Measurements from ENCODE around the gene UBQLN4. TPM values are rescaled to one million over a fixed set of nuclear protein-coding genes. Genes with fewer than 3 reads are reported as not detected.

The UBQLN4 gene
- total RNA-seq, 1 donor = 13.0 TPM

- Histone ChIP-seq H3K4me3 (ENCODE audit: insufficient read depth, low read length) (peak overlapping the region; percentile 13), H3K9me3 (ENCODE audit: low read depth, low read length) (no peaks in the 10 kb centered on the region), H3K4me2 (ENCODE audit: insufficient read depth, low read length) (no peak overlapping the region), H3K79me2 (ENCODE audit: insufficient read depth, low read length) (no peaks in the 10 kb centered on the region), H3K4me1 (ENCODE audit: insufficient read depth, low read length) (peaks cover 9% of the 10 kb centered on the region), H4K20me1 (ENCODE audit: insufficient read depth, low read length) (no peaks in the 10 kb centered on the region), H3K36me3 (ENCODE audit: insufficient read depth, low read length) (no peaks in the 10 kb centered on the region), H3K27me3 (ENCODE audit: insufficient read depth, low read length) (peaks cover 4% of the 10 kb centered on the region), H3K27ac (ENCODE audit: low read depth, low read length) (no peak overlapping the region), H2AFZ (ENCODE audit: low read length) (no peak overlapping the region)
- no peak for TF ChIP-seq CTCF (IDR thresholded peaks at IDR 0.05; ENCODE audit: extremely low read depth, low read depth, low read length)
- DNase-seq (ENCODE audit: insufficient read length, low spot score, missing footprints) = peak; percentile 72
Observed at GRCh38 chr1:156076609-156077429, 23.2 kb upstream of the UBQLN4 start.

GRCh38 chr1:156075775-156076204 is 22.2 kb upstream of the UBQLN4 start:
- Histone ChIP-seq H3K27me3 (ENCODE audit: insufficient read depth, low read length) (no peaks in the 10 kb centered on the region), H3K79me2 (ENCODE audit: insufficient read depth, low read length) (no peaks in the 10 kb centered on the region), H4K20me1 (ENCODE audit: insufficient read depth, low read length) (no peaks in the 10 kb centered on the region), H3K9me3 (ENCODE audit: low read depth, low read length) (no peaks in the 10 kb centered on the region), H3K27ac (ENCODE audit: low read depth, low read length) (no peak overlapping the region), H3K4me2 (ENCODE audit: insufficient read depth, low read length) (no peak overlapping the region), H2AFZ (ENCODE audit: low read length) (no peak overlapping the region), H3K4me1 (ENCODE audit: insufficient read depth, low read length) (peaks cover 2% of the 10 kb centered on the region), H3K36me3 (ENCODE audit: insufficient read depth, low read length) (no peaks in the 10 kb centered on the region), H3K4me3 (ENCODE audit: insufficient read depth, low read length) (no peak overlapping the region)
- TF ChIP-seq CTCF (IDR thresholded peaks at IDR 0.05; ENCODE audit: extremely low read depth, low read depth, low read length) = no peak
- peak; percentile 56 for DNase-seq (ENCODE audit: insufficient read length, low spot score, missing footprints)

GRCh38 chr1:156075162-156075561 is 21.6 kb upstream of the UBQLN4 start:
- DNase-seq (ENCODE audit: insufficient read length, low spot score, missing footprints) = peak; percentile 88
- Histone ChIP-seq H3K27ac (ENCODE audit: low read depth, low read length) (no peak overlapping the region), H3K4me2 (ENCODE audit: insufficient read depth, low read length) (no peak overlapping the region), H3K4me1 (ENCODE audit: insufficient read depth, low read length) (no peaks in the 10 kb centered on the region), H3K4me3 (ENCODE audit: insufficient read depth, low read length) (no peak overlapping the region), H3K79me2 (ENCODE audit: insufficient read depth, low read length) (no peaks in the 10 kb centered on the region), H3K9me3 (ENCODE audit: low read depth, low read length) (no peaks in the 10 kb centered on the region), H3K36me3 (ENCODE audit: insufficient read depth, low read length) (no peaks in the 10 kb centered on the region), H3K27me3 (ENCODE audit: insufficient read depth, low read length) (no peaks in the 10 kb centered on the region), H2AFZ (ENCODE audit: low read length) (no peak overlapping the region), H4K20me1 (ENCODE audit: insufficient read depth, low read length) (no peaks in the 10 kb centered on the region)
- no peak for TF ChIP-seq CTCF (IDR thresholded peaks at IDR 0.05; ENCODE audit: extremely low read depth, low read depth, low read length)

GRCh38 chr1:156074661-156075060 is 21.1 kb upstream of the UBQLN4 start:
- H3K4me1 ChIP-seq (ENCODE audit: insufficient read depth, low read length) = no peaks in the 10 kb centered on the region
- H3K79me2 ChIP-seq (ENCODE audit: insufficient read depth, low read length) = no peaks in the 10 kb centered on the region
- no peaks in the 10 kb centered on the region for H3K36me3 ChIP-seq (ENCODE audit: insufficient read depth, low read length)
- H3K4me3 ChIP-seq (ENCODE audit: insufficient read depth, low read length) = no peak overlapping the region
- H4K20me1 ChIP-seq (ENCODE audit: insufficient read depth, low read length) = no peaks in the 10 kb centered on the region
- H3K27me3 ChIP-seq (ENCODE audit: insufficient read depth, low read length) = no peaks in the 10 kb centered on the region
- H3K9me3 ChIP-seq (ENCODE audit: low read depth, low read length) = no peaks in the 10 kb centered on the region
- TF ChIP-seq CTCF (IDR thresholded peaks at IDR 0.05; ENCODE audit: extremely low read depth, low read depth, low read length) = no peak
- no peak overlapping the region for H3K4me2 ChIP-seq (ENCODE audit: insufficient read depth, low read length)
- DNase-seq (ENCODE audit: insufficient read length, low spot score, missing footprints) = peak; percentile 65
- no peak overlapping the region for H2AFZ ChIP-seq (ENCODE audit: low read length)
- H3K27ac ChIP-seq (ENCODE audit: low read depth, low read length) = no peak overlapping the region
